Heart left ventricle (tissue), 16 donors: ENCODE data around the gene LBX2. TPM values are rescaled to one million over a fixed set of nuclear protein-coding genes. Genes with fewer than 3 reads are reported as not detected.
"Not testable (repeated sequence)": the region's sequence is repeated elsewhere in the genome, so short reads cannot be mapped to it uniquely, and the experiment has no call there.

Experiments
- ATAC-seq, 4 donors: fragments of 200-7000 bp; cut with Tn5 transposase; one replicate each; pipeline ENCODE4 v1.9.1; 2020 to 2022; ENCODE audit warnings: moderate library complexity in 4 of 4, mild to moderate bottlenecking in 3 of 4, moderate number of reproducible peaks in 1 of 4
- DNase-seq, 5 donors: peaks; one replicate each; pipeline ENCODE4 v3.0.0-alpha.2; 2020
- H3K27ac ChIP-seq, 12 donors: fragments of 200-600 bp; sonication (generic) in 4 of 12; one replicate each; pipeline versions ENCODE4 v1.5.0 to v1.8.0; 2016 to 2022; ENCODE audit warnings: mild to moderate bottlenecking in 2 of 12
- H3K27me3 ChIP-seq, 9 donors: fragments of 200-600 bp; sonication (generic) in 2 of 9; one replicate each; pipeline versions ENCODE4 v1.5.1 to v1.8.0; 2016 to 2022; ENCODE audit warnings: mild to moderate bottlenecking in 3 of 9
- H3K36me3 ChIP-seq, 9 donors: fragments of 200-600 bp; sonication (generic) in 2 of 9; one replicate each; pipeline versions ENCODE4 v1.5.0 to v1.8.0; 2018 to 2022; ENCODE audit warnings: mild to moderate bottlenecking in 2 of 9
- H3K4me1 ChIP-seq, 12 donors: fragments of 200-600 bp; sonication (generic) in 4 of 12; one replicate each; pipeline versions ENCODE4 v1.5.0 to v1.8.0; 2016 to 2022; ENCODE audit warnings: mild to moderate bottlenecking in 3 of 12
- H3K4me3 ChIP-seq, 12 donors: fragments of 200-600 bp; sonication (generic) in 4 of 12; one replicate each; pipeline versions ENCODE4 v1.5.0 to v1.8.0; 2017 to 2022; ENCODE audit warnings: mild to moderate bottlenecking in 9 of 12, moderate library complexity in 4 of 12
- H3K9me3 ChIP-seq, 12 donors: fragments of 200-600 bp; sonication (generic) in 4 of 12; one replicate each; pipeline versions ENCODE4 v1.5.0 to v1.8.0; 2016 to 2022; ENCODE audit warnings: mild to moderate bottlenecking in 1 of 12
- POLR2A ChIP-seq, 2 donors: fragments of 450-650 bp; IDR thresholded peaks; one replicate each; pipeline ENCODE4 v1.6.1; 2017; ENCODE audit warnings: antibody characterized with exemption in 2 of 2, mild to moderate bottlenecking in 2 of 2, moderate library complexity in 2 of 2
- WGBS, 4 donors: extraction: QIAGEN DNeasy Blood & Tissue Kit in 2 of 4; methylation state at CpG; one replicate each; pipeline versions ENCODE4 v1.1.5 to v1.1.7; 2013 to 2018; 5-methylcytosine and 5-hydroxymethylcytosine counted together
- intact Hi-C, 10 donors: fragments of 100-400 bp; cut with DNase I; formaldehyde crosslinking; loops; one replicate each; pipeline versions ENCODE4 v1.11.1 to v1.14.2; 2022
- polyA plus RNA-seq, 2 donors: library from polyadenylated mRNA; stranded (reverse); fragments of 200-250 nt; gene quantifications; one replicate each; pipeline ENCODE4 v1.2.3, GENCODE V29; 2013
- total RNA-seq, 9 donors: library from RNA; depleted of rRNA in 2 of 9; stranded (reverse); fragments of >200 nt in 2 of 9; fragmentation: NEBNext Ultra II Directional in 3 of 9; extraction: Animal tissue kit (Norgen Biotek cat#: 25700) in 3 of 9; gene quantifications; one replicate each; pipeline versions ENCODE4 v1.1.0 to v1.2.4, GENCODE V29; 2016 to 2023
- TF ChIP-seq, protein P1 (sequence below), 12 donors: fragments of 200-600 bp; sonication (generic) in 4 of 12; IDR thresholded peaks; one replicate each; pipeline versions ENCODE4 v1.5.0 to v1.8.0; 2018 to 2022; ENCODE audit warnings: antibody characterized with exemption in 12 of 12, mild to moderate bottlenecking in 5 of 12
- donor health status: ischemic (EF 13 %, LVEDD 7.1; RV severe dilation, severe dysfunction).
- donor health status: healthy with polysubstance abuse.
- donor health status: DM: no; HTN: yes; CAD: no.
- donor health status: DM: no; HTN: no; CAD: no.
- donor health status: ischemic (EF 25% LVEDD 6.9; RV normal size, moderate dysfunction).
- donor health status: ischemic (EF 25% LVEDD 5.7; RV mildly dilated, moderate dysfunction).
- donor health status: healthy.
- donor health status: DM: yes; HTN: yes; CAD: no.
- donor health status: ischemic (EF 35%, LVEDD 5.7; RV mildly dilated, moderate dysfunction).
- donor health status: nonischemic (EF 11% LVEDD 7.7; RV severe dilation, severe dysfunction).
- donor health status: DM: yes; HTN: yes; CAD: no.
- donor health status: PGD.
- donor health status: ischemic (EF 29% LVEDD 5.4; RV normal size, mild dysfunction).
- donor health status: nonischemic (EF 23%, LVEDD 6.1; RV moderate dilation, normal function).

The LBX2 gene
- total and polyA plus RNA-seq, 11 donors = 0.14 to 1.7 (median 0.67) TPM; not detected in 2

DNA sequence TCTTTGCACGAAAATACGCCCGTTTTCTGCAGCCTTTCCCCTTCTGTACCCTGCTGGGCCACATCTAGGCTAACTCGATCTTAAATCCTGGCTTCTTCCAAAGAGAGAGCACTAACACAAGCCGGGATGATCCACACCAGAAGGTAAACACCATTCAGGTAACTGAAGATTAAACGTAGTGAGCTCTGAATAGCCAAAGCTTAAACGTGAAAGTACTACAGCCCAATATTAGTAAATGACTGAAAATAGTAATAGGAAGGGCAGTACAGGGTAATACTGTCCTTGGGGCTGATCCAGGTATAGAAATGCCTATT, 26.5 kb downstream of the LBX2 start:
- TF ChIP-seq POLR2A (IDR thresholded peaks at IDR 0.05) = no peak
- TF ChIP-seq, protein P1, sequence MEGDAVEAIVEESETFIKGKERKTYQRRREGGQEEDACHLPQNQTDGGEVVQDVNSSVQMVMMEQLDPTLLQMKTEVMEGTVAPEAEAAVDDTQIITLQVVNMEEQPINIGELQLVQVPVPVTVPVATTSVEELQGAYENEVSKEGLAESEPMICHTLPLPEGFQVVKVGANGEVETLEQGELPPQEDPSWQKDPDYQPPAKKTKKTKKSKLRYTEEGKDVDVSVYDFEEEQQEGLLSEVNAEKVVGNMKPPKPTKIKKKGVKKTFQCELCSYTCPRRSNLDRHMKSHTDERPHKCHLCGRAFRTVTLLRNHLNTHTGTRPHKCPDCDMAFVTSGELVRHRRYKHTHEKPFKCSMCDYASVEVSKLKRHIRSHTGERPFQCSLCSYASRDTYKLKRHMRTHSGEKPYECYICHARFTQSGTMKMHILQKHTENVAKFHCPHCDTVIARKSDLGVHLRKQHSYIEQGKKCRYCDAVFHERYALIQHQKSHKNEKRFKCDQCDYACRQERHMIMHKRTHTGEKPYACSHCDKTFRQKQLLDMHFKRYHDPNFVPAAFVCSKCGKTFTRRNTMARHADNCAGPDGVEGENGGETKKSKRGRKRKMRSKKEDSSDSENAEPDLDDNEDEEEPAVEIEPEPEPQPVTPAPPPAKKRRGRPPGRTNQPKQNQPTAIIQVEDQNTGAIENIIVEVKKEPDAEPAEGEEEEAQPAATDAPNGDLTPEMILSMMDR (IDR thresholded peaks at IDR 0.05) = no peak
- H3K4me3 ChIP-seq = peak overlapping the region; percentile 49 to 93 (median 74)

GRCh38 chr2:74472086-74472944, 27.1 kb downstream of the LBX2 start, which contains the start of gene MRPL53:
Gene MRPL53, minus strand, starts transcription at chr2:74472680. Its CDS starts 20 bp downstream, at chr2:74472660.
- Histone ChIP-seq H3K27me3 (no peaks in the 10 kb centered on the region), H3K36me3 (peaks cover 0 to 31% (median 17%) of the 10 kb centered on the region in 9 donors), H3K27ac (peak within 1 kb of the TSS; percentile 64 to 95 (median 89)), H3K9me3 (no peaks in the 10 kb centered on the region), H3K4me3 (peak within 1 kb of the TSS; percentile 49 to 93 (median 74)), H3K4me1 (peaks cover 4 to 31% (median 21%) of the 10 kb centered on the region in 12 donors)
- DNase-seq = peak; percentile 95 to 98 (median 96)
- intact Hi-C loops = no loop called here
- peak in 1 of 2 donors; percentile 88 for TF ChIP-seq POLR2A (IDR thresholded peaks at IDR 0.05)
- TF ChIP-seq, protein P1 (IDR thresholded peaks at IDR 0.05) = no peak
- peak; percentile 91 to 97 (median 94) for ATAC-seq
- 1% methylated on average over 51 to 66 of the region's 66 CpGs for WGBS, 4 donors

More for the DNA sequence above, 26.5 kb downstream of the LBX2 start:
- Histone ChIP-seq H3K4me1 (peaks cover 4 to 34% (median 21%) of the 10 kb centered on the region in 12 donors), H3K36me3 (peaks cover 0 to 35% (median 21%) of the 10 kb centered on the region in 9 donors), H3K9me3 (no peaks in the 10 kb centered on the region), H3K27me3 (no peaks in the 10 kb centered on the region), H3K27ac (peak overlapping the region; percentile 64 to 95 (median 89))
- ATAC-seq (peak; percentile 3 to 22 (median 6)), DNase-seq (no peak)
- WGBS, 4 donors = 7 to 22% (median 12%) methylated on average over 7 of the region's 7 CpGs
- intact Hi-C loops = no loop called here

- DNase-seq (no peak), ATAC-seq (peak in 1 of 4 donors; percentile 1)
- TF ChIP-seq, protein P1 (IDR thresholded peaks at IDR 0.05) = no peak
- no peak for TF ChIP-seq POLR2A (IDR thresholded peaks at IDR 0.05)
- Histone ChIP-seq H3K36me3 (peaks cover 0 to 23% (median 17%) of the 10 kb centered on the region in 9 donors), H3K9me3 (no peaks in the 10 kb centered on the region), H3K27me3 (no peaks in the 10 kb centered on the region), H3K27ac (peak overlapping the region; percentile 64 to 95 (median 89)), H3K4me3 (peak overlapping the region; percentile 49 to 93 (median 74)), H3K4me1 (peaks cover 4 to 29% (median 21%) of the 10 kb centered on the region in 12 donors)
- intact Hi-C loops = no loop called here
- 61 to 64% (median 63%) methylated on average over 16 of the region's 16 CpGs for WGBS, 4 donors
These were observed 27.9 kb downstream of the LBX2 start for GRCh38 chr2:74471332-74472065.

- H3K27ac ChIP-seq = peak overlapping the region in 1 of 12 donors; percentile 91
These were observed 28.7 kb downstream of the LBX2 start for GRCh38 chr2:74470742-74471141.

More at GRCh38 chr2:74470742-74471141, 28.7 kb downstream of the LBX2 start:
- WGBS, 4 donors = 95 to 97% (median 95%) methylated on average over 12 of the region's 12 CpGs
- intact Hi-C loops, DNase-seq, H3K4me3 ChIP-seq, H3K9me3 ChIP-seq, ATAC-seq, H3K27me3 ChIP-seq: not testable (repeated sequence)
- Histone ChIP-seq H3K4me1 (peaks cover 4 to 35% (median 26%) of the 10 kb centered on the region in 12 donors), H3K36me3 (peaks cover 0 to 22% (median 14%) of the 10 kb centered on the region in 9 donors)
